ENCODE data around the gene DVL3.

GRCh38 chr3:184200825-184201224 lies 45.6 kb downstream of the DVL3 start:
- TF ChIP-seq, protein P1, sequence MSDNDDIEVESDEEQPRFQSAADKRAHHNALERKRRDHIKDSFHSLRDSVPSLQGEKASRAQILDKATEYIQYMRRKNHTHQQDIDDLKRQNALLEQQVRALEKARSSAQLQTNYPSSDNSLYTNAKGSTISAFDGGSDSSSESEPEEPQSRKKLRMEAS (IDR thresholded peaks at IDR 0.05) = no peak
- TF ChIP-seq TAF1 (conservative IDR thresholded peaks at IDR 0.05) (no peak), CTCF (IDR thresholded peaks at IDR 0.05; ENCODE audit: low read depth, low read length, missing input control) (no peak), ATF3 (IDR thresholded peaks at IDR 0.05) (no peak), RAD21 (IDR thresholded peaks at IDR 0.05) (no peak), EGR1 (IDR thresholded peaks at IDR 0.05; ENCODE audit: low read depth in 2 of 2) (no peak), REST (IDR thresholded peaks at IDR 0.05) (no peak), JUND (IDR thresholded peaks at IDR 0.05) (no peak), YY1 (IDR thresholded peaks at IDR 0.05) (no peak), ZBTB33 (IDR thresholded peaks at IDR 0.05) (no peak)
